SK-N-SH treated with all-trans-retinoic acid at 6 μM for 48 hours (cell line): Measurements from ENCODE around the gene LRRK1.

Experiments used
- POU6F1 ChIP-seq: fragments of 250-450 bp; sonication (Bioruptor Pico); IDR thresholded peaks from 2 replicates; pipeline ENCODE4 v1.8.0; 2021; ENCODE audit warnings: low read depth, mild to moderate bottlenecking, moderate library complexity, borderline replicate concordance
- ZFP3 ChIP-seq: fragments of 250-450 bp; sonication (Bioruptor Pico); IDR thresholded peaks from 2 replicates; pipeline ENCODE4 v1.5.0; 2020; ENCODE audit warnings: mild to moderate bottlenecking, moderate library complexity

- TF ChIP-seq POU6F1 (CRISPR knock-in tag) (no peak), ZFP3 (CRISPR knock-in tag) (no peak)
Measured at GRCh38 chr15:100924436-100924835, 5.3 kb downstream of the LRRK1 start.
